ENCODE results near the gene CTSD.

The CTSD gene

GRCh38 chr11:1733009-1733715, 30.6 kb downstream of the CTSD start:
- Histone ChIP-seq H3K9ac (ENCODE audit: low read length) (no peak overlapping the region), H3K27me3 (ENCODE audit: low read length) (no peaks in the 10 kb centered on the region), H3K4me3 (ENCODE audit: insufficient read depth, low read length, poor library complexity, severe bottlenecking) (no peak overlapping the region), H3K4me2 (ENCODE audit: low read depth, low read length, poor library complexity, severe bottlenecking) (no peak overlapping the region), H3F3A (ENCODE audit: insufficient read depth) (no peaks in the 10 kb centered on the region), H3K79me2 (ENCODE audit: insufficient read depth, low read length) (no peaks in the 10 kb centered on the region), H2AFZ (ENCODE audit: low read depth, low read length, severe bottlenecking) (no peak overlapping the region), H3K27ac (ENCODE audit: low read depth, low read length) (no peak overlapping the region), H4K20me1 (ENCODE audit: low read depth, low read length) (no peaks in the 10 kb centered on the region), H3K9me3 (ENCODE audit: insufficient read depth, low read length) (peaks cover 16% of the 10 kb centered on the region; the same call in 1 of the 2 replicates), H3K9me2 (replicated peaks; ENCODE audit: insufficient read depth, low read length) (no peaks in the 10 kb centered on the region), H3K36me3 (ENCODE audit: low read length) (no peaks in the 10 kb centered on the region)
- TF ChIP-seq EZH2phosphoT487 (conservative IDR thresholded peaks at IDR 0.05; ENCODE audit: low read length) (no peak), CTCF (IDR thresholded peaks at IDR 0.05; ENCODE audit: insufficient read depth, low read length, poor library complexity, severe bottlenecking) (no peak)

GRCh38 chr11:1732418-1733008, 31.2 kb downstream of the CTSD start:
- no peak overlapping the region for H3K27ac ChIP-seq (ENCODE audit: low read depth, low read length)
- H3F3A ChIP-seq (ENCODE audit: insufficient read depth), result no peaks in the 10 kb centered on the region
- H4K20me1 ChIP-seq (ENCODE audit: low read depth, low read length), result no peaks in the 10 kb centered on the region
- no peak overlapping the region for H2AFZ ChIP-seq (ENCODE audit: low read depth, low read length, severe bottlenecking)
- no peaks in the 10 kb centered on the region for H3K9me2 ChIP-seq (replicated peaks; ENCODE audit: insufficient read depth, low read length)
- TF ChIP-seq CTCF (IDR thresholded peaks at IDR 0.05; ENCODE audit: insufficient read depth, low read length, poor library complexity, severe bottlenecking) (no peak), EZH2phosphoT487 (conservative IDR thresholded peaks at IDR 0.05; ENCODE audit: low read length) (no peak)
- H3K27me3 ChIP-seq (ENCODE audit: low read length), result no peaks in the 10 kb centered on the region
- H3K79me2 ChIP-seq (ENCODE audit: insufficient read depth, low read length), result no peaks in the 10 kb centered on the region
- no peak overlapping the region for H3K9ac ChIP-seq (ENCODE audit: low read length)
- H3K4me2 ChIP-seq (ENCODE audit: low read depth, low read length, poor library complexity, severe bottlenecking), result no peak overlapping the region
- no peaks in the 10 kb centered on the region for H3K36me3 ChIP-seq (ENCODE audit: low read length)
- no peak overlapping the region for H3K4me3 ChIP-seq (ENCODE audit: insufficient read depth, low read length, poor library complexity, severe bottlenecking)
- peaks cover 12% of the 10 kb centered on the region; the same call in 1 of the 2 replicates for H3K9me3 ChIP-seq (ENCODE audit: insufficient read depth, low read length)

GRCh38 chr11:1731451-1732059, 32.2 kb downstream of the CTSD start:
- no peaks in the 10 kb centered on the region for H3K79me2 ChIP-seq (ENCODE audit: insufficient read depth, low read length)
- no peaks in the 10 kb centered on the region for H4K20me1 ChIP-seq (ENCODE audit: low read depth, low read length)
- H3K36me3 ChIP-seq (ENCODE audit: low read length), result no peaks in the 10 kb centered on the region
- H3K4me2 ChIP-seq (ENCODE audit: low read depth, low read length, poor library complexity, severe bottlenecking), result no peak overlapping the region
- H2AFZ ChIP-seq (ENCODE audit: low read depth, low read length, severe bottlenecking), result no peak overlapping the region
- H3K27me3 ChIP-seq (ENCODE audit: low read length), result no peaks in the 10 kb centered on the region
- H3K4me3 ChIP-seq (ENCODE audit: insufficient read depth, low read length, poor library complexity, severe bottlenecking), result no peak overlapping the region
- H3K9me2 ChIP-seq (replicated peaks; ENCODE audit: insufficient read depth, low read length), result no peaks in the 10 kb centered on the region
- H3K27ac ChIP-seq (ENCODE audit: low read depth, low read length), result no peak overlapping the region
- H3F3A ChIP-seq (ENCODE audit: insufficient read depth), result no peaks in the 10 kb centered on the region
- H3K9me3 ChIP-seq (ENCODE audit: insufficient read depth, low read length), result peaks cover 5% of the 10 kb centered on the region; the same call in 1 of the 2 replicates
- TF ChIP-seq CTCF (IDR thresholded peaks at IDR 0.05; ENCODE audit: insufficient read depth, low read length, poor library complexity, severe bottlenecking), result no peak
- no peak for TF ChIP-seq EZH2phosphoT487 (conservative IDR thresholded peaks at IDR 0.05; ENCODE audit: low read length)
- H3K9ac ChIP-seq (ENCODE audit: low read length), result no peak overlapping the region
